Stimulated activated CD4-positive, alpha-beta T cell treated with anti-CD3 and anti-CD28 coated beads, Interleukin-4, amount 100 ng/mL, for 4 hours (primary cell): ENCODE results near the gene RNF11.
"Not testable (repeated sequence)": the region's sequence is repeated elsewhere in the genome, so short reads cannot be mapped to it uniquely, and the experiment has no call there.

Source experiments
- DNase-seq, 2 experiments: peaks; one replicate each; pipeline ENCODE4 v3.0.0-alpha.2; 2020

Gene RNF11

GRCh38 chr1:51235673-51236530 lies at the start of gene RNF11:
RNF11 (plus strand) TSS chr1:51236273; CDS start chr1:51236757, 484 bp downstream.
- peak; percentile 89 to 90 for DNase-seq

DNA sequence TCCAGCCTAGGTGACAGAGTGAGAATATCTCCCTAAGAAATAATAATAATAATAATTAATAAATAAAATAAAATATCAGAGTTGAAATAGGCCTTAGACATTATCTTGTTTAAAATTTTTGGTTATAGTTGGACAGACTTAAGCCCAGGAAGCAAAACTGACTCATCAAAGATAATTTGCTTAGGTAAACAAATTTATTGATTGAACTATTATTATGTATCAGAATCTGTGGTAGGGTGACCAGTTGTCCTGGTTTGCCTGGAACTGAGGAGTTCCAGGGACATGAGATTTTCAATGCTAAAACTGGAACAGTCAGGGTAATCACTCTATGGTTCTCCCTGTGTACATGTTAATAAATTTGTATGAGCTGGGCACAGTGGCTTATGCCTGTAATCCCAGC lies 47.8 kb upstream of the RNF11 start:
- no peak for DNase-seq

- DNase-seq: peak; percentile 7 to 15
Measured at GRCh38 chr1:51189421-51190073, 46.5 kb upstream of the RNF11 start.

DNA sequence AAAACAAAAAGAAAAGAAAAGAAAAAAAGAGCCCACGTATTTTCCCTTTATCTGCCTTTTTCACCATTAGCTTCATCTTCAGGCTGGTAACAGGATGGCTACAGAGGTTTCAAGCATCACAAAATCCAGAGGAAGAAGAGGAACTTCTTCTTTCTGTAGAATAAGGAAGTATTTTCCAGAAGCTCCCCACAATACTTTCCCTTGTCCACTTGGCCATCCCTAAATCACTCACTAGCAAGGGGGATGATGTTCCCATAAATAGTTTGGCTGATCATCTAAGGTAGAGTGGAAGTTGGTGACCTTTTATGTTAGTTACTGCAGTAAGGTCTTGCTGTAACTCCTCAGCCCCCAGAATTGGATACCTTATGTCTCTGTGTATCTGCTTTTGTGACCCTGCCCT lies 45.1 kb upstream of the RNF11 start:
- no peak for DNase-seq

GRCh38 chr1:51192213-51192843 lies 43.7 kb upstream of the RNF11 start:
- peak; percentile 19 to 42 for DNase-seq

- DNase-seq: no peak
Measured at GRCh38 chr1:51193564-51193963, 42.5 kb upstream of the RNF11 start.

DNA sequence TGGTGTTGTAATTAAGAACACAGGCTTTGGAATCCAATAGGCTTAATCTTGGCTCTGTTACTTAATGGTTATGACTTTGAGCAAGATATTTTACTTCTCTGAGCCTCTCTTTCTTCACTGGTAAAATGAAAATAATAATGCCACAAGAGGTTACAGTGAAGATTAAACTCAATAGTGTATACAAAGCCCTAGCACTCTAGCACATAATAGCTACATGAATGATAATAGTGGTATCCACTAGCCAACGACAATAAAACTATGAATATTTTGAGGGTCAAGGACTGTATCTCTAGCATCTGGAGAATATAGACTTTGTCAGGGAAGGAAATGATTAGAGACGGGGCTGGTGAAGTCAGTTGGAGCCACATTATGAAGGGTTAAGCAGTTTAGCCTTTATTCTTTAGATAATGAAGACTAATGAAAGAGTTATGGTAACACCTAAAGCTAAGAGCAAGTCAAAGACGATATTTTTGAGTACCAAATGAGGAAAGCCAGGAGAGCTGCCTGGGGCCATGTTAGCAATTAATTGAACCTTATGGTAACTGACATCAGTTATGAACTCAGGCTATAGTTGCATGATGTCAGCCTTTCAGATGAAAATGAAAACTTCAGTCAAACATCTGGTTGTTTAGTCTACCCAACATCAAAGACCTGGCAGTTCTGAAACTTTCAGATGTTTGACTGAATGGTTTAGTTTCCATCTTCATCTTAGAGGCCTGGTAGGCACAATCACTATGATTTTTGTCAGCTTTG lies 32.8 kb upstream of the RNF11 start:
- DNase-seq: no peak

- no peak for DNase-seq
Measured at GRCh38 chr1:51203874-51204245, 32.2 kb upstream of the RNF11 start.

GRCh38 chr1:51210055-51210454 lies 26.0 kb upstream of the RNF11 start:
- no peak for DNase-seq

DNA sequence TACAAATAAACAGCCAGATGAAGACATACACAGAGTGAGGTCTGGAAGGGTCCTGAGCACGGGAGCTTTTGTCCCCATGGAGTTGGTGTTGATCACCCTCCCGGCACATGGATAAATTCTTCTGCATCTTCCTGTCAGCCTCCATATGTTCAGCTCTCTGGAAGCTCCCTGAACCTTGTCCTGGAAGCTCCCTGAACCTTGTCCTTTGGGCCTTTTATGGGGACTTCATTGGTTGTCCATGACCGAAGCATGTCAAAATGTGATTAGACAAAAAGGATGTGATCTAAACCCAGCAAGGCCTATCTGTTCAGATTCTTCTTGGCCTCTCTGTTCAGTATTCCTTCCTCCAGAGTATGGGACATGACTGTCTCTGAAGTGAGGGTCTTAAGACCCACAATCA lies 25.4 kb upstream of the RNF11 start:
- no peak for DNase-seq

- no peak for DNase-seq
Measured at GRCh38 chr1:51214615-51215131, 21.4 kb upstream of the RNF11 start.

GRCh38 chr1:51215169-51215568 lies 20.9 kb upstream of the RNF11 start:
- DNase-seq: no peak

GRCh38 chr1:51216631-51217030 lies 19.4 kb upstream of the RNF11 start:
- DNase-seq: no peak

- DNase-seq: no peak
Measured at GRCh38 chr1:51217101-51217500, 19.0 kb upstream of the RNF11 start.

GRCh38 chr1:51218570-51218969 lies 17.5 kb upstream of the RNF11 start:
- no peak for DNase-seq

DNA sequence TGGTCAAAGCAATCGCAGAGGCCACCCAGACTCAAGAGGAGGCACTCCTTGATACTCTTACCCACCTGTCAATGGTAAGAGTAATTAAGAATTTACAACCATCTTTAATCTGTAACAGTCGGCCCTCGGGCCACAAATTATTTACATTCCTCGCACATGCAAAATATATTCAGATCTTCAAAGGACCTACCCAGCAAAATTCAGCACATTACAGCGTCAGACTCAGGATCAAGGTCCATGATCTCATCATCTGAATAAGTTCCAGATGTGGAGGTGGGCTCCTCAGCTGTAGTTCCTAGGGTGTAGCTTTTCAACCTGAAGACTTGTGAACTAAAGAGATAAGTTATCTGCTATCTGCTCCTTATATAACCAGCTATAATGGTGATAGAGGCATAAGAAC lies 17.1 kb upstream of the RNF11 start:
- no peak for DNase-seq

GRCh38 chr1:51221529-51221928 lies 14.5 kb upstream of the RNF11 start:
- DNase-seq: not testable (repeated sequence)

DNA sequence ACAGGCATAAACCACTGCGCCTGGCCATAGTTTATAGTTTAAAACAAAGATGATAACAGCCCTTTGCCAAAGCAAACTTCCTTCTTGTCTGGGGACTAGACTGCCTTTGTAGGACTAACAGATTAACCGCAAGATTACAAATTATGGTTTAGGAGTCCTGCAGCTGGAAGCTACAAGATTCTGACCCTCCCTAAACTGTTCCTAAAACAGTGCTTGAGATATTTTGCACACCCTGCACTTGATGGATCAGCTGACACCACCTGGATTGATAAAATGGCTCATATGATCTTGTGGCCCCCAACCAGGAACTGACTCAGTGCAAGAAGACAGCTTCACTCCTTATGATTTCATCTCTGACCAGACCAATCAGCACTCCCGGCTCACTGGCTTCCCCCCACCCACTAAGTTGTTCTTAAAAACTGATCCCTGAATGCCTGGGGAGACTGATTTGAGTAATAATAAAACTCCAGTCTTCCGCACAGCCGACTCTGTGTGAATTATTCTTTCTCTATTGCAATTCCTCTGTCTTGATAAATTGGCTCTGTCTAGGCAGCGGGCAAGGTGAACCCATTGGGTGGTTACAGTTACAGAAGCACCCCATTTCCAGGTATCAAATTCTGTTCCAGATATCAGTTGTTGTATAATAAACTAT lies 13.8 kb upstream of the RNF11 start:
- no peak for DNase-seq

- no peak for DNase-seq
Measured at GRCh38 chr1:51222809-51223208, 13.3 kb upstream of the RNF11 start.

GRCh38 chr1:51224255-51224654 lies 11.8 kb upstream of the RNF11 start:
- DNase-seq: no peak

DNA sequence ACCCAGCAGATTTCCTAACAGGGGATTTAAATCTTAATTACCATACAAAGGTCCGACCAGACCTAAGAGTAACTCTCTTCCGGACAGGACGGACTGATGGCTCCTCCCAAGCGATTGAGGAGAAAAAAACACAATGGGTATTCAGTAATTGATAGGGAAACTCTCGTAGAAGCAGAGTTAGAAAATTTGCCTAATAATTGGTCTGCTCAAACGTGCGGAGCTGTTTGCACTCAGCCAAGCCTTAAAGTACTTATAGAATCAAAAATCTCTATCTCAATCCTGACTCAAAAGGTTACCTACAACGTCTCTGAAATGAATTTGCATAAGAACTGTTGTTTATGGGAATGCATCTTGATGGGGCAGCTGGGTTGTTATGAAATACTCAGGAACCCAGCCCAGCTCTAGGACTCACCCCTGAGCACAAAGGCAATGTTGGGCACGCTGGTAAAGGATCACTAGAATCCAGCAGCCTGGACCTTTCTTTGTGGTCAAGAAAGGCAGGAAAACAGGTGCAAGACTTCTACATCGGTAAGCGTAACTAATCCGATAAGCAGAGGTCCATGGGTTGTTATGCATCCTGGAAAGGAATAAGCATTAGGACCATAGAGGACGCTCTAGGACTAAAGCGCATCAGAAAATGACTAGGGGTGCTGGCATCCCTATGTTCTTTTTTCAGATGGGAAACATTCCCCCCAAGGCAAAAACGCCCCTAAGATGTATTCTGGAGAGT lies 8.7 kb upstream of the RNF11 start:
- DNase-seq: not testable (repeated sequence)

DNA sequence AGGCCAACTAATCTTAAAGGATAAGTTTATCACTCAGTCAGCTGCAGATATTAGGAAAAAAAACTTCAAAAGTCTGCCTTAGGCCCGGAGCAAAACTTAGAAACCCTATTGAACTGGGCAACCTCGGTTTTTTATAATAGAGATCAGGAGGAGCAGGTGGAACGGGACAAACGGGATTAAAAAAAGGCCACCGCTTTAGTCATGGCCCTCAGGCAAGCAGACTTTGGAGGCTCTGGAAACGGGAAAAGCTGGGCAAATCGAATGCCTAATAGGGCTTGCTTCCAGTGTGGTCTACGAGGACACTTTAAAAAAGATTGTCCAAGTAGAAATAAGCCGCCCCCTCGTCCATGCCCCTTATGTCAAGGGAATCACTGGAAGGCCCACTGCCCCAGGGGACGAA lies 7.6 kb upstream of the RNF11 start:
- DNase-seq: not testable (repeated sequence)
